ENCODE results near the gene NTN3.

- TF ChIP-seq, protein P1, sequence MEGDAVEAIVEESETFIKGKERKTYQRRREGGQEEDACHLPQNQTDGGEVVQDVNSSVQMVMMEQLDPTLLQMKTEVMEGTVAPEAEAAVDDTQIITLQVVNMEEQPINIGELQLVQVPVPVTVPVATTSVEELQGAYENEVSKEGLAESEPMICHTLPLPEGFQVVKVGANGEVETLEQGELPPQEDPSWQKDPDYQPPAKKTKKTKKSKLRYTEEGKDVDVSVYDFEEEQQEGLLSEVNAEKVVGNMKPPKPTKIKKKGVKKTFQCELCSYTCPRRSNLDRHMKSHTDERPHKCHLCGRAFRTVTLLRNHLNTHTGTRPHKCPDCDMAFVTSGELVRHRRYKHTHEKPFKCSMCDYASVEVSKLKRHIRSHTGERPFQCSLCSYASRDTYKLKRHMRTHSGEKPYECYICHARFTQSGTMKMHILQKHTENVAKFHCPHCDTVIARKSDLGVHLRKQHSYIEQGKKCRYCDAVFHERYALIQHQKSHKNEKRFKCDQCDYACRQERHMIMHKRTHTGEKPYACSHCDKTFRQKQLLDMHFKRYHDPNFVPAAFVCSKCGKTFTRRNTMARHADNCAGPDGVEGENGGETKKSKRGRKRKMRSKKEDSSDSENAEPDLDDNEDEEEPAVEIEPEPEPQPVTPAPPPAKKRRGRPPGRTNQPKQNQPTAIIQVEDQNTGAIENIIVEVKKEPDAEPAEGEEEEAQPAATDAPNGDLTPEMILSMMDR (conservative IDR thresholded peaks at IDR 0.05): no peak
- no peak for TF ChIP-seq ZFX (IDR thresholded peaks at IDR 0.05)
Observed at GRCh38 chr16:2466667-2467527, 4.2 kb upstream of the NTN3 start.

Measured in C4-2B (cell line).